Right hindlimb (tissue), 1 donor: ENCODE results near the gene DGAT2.

ENCODE experiments used
- DNase-seq: peaks from one replicate; pipeline ENCODE4 v3.0.0-alpha.2; 2018

The DGAT2 gene

GRCh38 chr11:75802021-75802912, 33.7 kb downstream of the DGAT2 start:
- DNase-seq, result no peak

GRCh38 chr11:75802913-75803820, 34.6 kb downstream of the DGAT2 start:
- DNase-seq, result peak; percentile 68

GRCh38 chr11:75809111-75809510, 40.5 kb downstream of the DGAT2 start:
- no peak for DNase-seq

- DNase-seq, result no peak
These were observed 41.4 kb downstream of the DGAT2 start for GRCh38 chr11:75809991-75810390.

- DNase-seq, result no peak
These were observed 42.2 kb downstream of the DGAT2 start for GRCh38 chr11:75810637-75811390.

GRCh38 chr11:75811485-75811884, 42.9 kb downstream of the DGAT2 start:
- no peak for DNase-seq

GRCh38 chr11:75812542-75813040, 44.0 kb downstream of the DGAT2 start:
- DNase-seq, result no peak

GRCh38 chr11:75813124-75813523, 44.5 kb downstream of the DGAT2 start:
- DNase-seq, result no peak

- DNase-seq, result no peak
These were observed 45.1 kb downstream of the DGAT2 start for GRCh38 chr11:75813622-75814039.

GRCh38 chr11:75814363-75814676, 45.7 kb downstream of the DGAT2 start:
- no peak for DNase-seq

GRCh38 chr11:75814677-75815344, 46.2 kb downstream of the DGAT2 start, which contains the start of gene UVRAG:
Gene UVRAG (plus strand): TSS chr11:75815210. CDS start chr11:75815408, 198 bp downstream.
- DNase-seq, result peak; percentile 99

GRCh38 chr11:75815345-75816168, 47.0 kb downstream of the DGAT2 start:
- DNase-seq, result peak; percentile 61

GRCh38 chr11:75816561-75817239, 48.1 kb downstream of the DGAT2 start:
- DNase-seq, result no peak

- DNase-seq, result no peak
These were observed 52.1 kb downstream of the DGAT2 start for GRCh38 chr11:75820645-75821044.

- no peak for DNase-seq
These were observed 52.6 kb downstream of the DGAT2 start for GRCh38 chr11:75821202-75821601.

GRCh38 chr11:75822541-75822940, 54.0 kb downstream of the DGAT2 start:
- DNase-seq, result no peak

GRCh38 chr11:75823415-75823814, 54.8 kb downstream of the DGAT2 start:
- no peak for DNase-seq

GRCh38 chr11:75823946-75824345, 55.4 kb downstream of the DGAT2 start:
- DNase-seq, result no peak

- DNase-seq, result no peak
These were observed 58.1 kb downstream of the DGAT2 start for GRCh38 chr11:75826461-75827230.

GRCh38 chr11:75827562-75827961, 59.0 kb downstream of the DGAT2 start:
- DNase-seq, result no peak
